ENCODE data around the gene GRID1.
"Not testable (repeated sequence)": the region's sequence is repeated elsewhere in the genome, so short reads cannot be mapped to it uniquely, and the experiment has no call there.

The GRID1 gene

GRCh38 chr10:86187499-86188239, 178.9 kb downstream of the GRID1 start:
- DNase-seq = no peak

GRCh38 chr10:86186633-86187032, 180.0 kb downstream of the GRID1 start:
- no peak for DNase-seq

GRCh38 chr10:86182595-86182994, 184.0 kb downstream of the GRID1 start:
- no peak for DNase-seq

GRCh38 chr10:86182150-86182549, 184.4 kb downstream of the GRID1 start:
- DNase-seq = no peak

- no peak for DNase-seq
These were observed 185.7 kb downstream of the GRID1 start for GRCh38 chr10:86180861-86181260.

GRCh38 chr10:86179961-86180360, 186.6 kb downstream of the GRID1 start:
- no peak for DNase-seq

GRCh38 chr10:86179153-86179524, 187.5 kb downstream of the GRID1 start:
- no peak for DNase-seq

GRCh38 chr10:86178401-86179152, 188.0 kb downstream of the GRID1 start:
- peak; percentile 17 to 67 (median 52) for DNase-seq

GRCh38 chr10:86177537-86178155, 188.9 kb downstream of the GRID1 start:
- DNase-seq = no peak

GRCh38 chr10:86176850-86177536, 189.6 kb downstream of the GRID1 start:
- DNase-seq = no peak

GRCh38 chr10:86175476-86175875, 191.1 kb downstream of the GRID1 start:
- not testable (repeated sequence) for DNase-seq

GRCh38 chr10:86172301-86172700, 194.3 kb downstream of the GRID1 start:
- no peak for DNase-seq

- peak; percentile 74 to 88 (median 82) for DNase-seq
These were observed 196.1 kb downstream of the GRID1 start for GRCh38 chr10:86170255-86171108.

GRCh38 chr10:86169506-86170254, 196.9 kb downstream of the GRID1 start:
- no peak for DNase-seq

- no peak for DNase-seq
These were observed 197.5 kb downstream of the GRID1 start for GRCh38 chr10:86169066-86169465.

- no peak for DNase-seq
These were observed 198.3 kb downstream of the GRID1 start for GRCh38 chr10:86168256-86168655.

- DNase-seq = no peak
These were observed 198.8 kb downstream of the GRID1 start for GRCh38 chr10:86167762-86168128.

GRCh38 chr10:86167121-86167761, 199.4 kb downstream of the GRID1 start:
- DNase-seq = no peak

GRCh38 chr10:86165666-86166065, 200.9 kb downstream of the GRID1 start:
- DNase-seq = no peak

- no peak for DNase-seq
These were observed 201.5 kb downstream of the GRID1 start for GRCh38 chr10:86164960-86165630.

Measured in suppressor macrophage (primary cell).